NCI-H748 (cell line): Measurements from ENCODE around the gene HIF1AN.

Experiments used
- DNase-seq: peaks from one replicate; lab custom pipeline; 2025; ENCODE audit not compliant: unreplicated experiment; lab: John Stamatoyannopoulos, UW

HIF1AN gene

DNA sequence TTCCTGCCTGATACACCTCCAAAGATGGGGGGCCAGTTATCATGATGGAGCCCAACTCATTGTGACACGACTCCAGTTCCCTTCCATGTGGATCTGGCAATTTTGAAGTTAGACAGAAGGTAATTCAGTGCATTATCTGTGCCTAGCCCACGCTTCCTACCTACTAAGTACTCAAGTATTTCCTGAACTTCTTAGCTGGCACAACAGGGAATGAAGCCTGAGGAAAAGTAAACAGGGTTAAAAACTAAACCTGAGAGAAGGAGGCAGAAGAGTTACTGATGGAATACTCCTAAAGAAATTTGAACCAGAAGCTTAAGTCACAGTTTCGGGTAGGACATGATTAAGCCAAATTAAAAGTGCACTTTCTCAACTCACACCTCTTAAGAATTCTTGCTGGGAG, 14.9 kb upstream of the HIF1AN start:
- no peak for DNase-seq

DNA sequence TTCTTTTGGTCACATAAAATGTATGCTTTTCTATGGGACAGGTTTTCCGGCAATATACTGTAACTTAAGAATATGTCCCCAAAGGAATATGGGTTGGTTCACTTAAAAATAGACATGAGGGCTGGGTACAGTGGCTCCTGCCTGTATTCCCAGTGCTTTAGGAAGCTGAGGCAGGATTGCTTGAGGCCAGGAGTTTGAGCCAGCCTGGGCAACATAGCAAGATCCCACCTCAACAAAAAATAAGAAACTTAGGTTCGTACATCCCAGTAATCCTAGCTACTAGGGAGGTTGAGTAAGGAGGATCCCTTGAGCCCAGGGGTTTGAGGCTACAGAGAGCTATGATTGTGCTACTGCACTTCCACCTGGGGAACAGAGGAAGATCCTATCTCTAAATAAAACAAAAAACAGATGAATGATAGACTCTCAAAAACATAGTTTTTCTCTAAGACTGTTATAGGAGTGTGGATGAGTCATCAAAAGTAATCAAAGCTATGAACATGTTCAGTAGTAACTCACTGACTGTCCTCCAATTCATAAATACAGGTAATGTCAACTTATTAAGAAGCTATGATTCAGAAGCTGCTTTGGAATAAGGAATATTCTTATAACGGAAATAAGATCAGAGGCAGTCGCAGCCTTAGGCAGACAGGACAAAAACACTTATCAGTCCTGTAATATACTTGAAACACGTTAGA, 13.5 kb upstream of the HIF1AN start:
- DNase-seq = no peak

GRCh38 chr10:100522945-100523344, 12.8 kb upstream of the HIF1AN start:
- DNase-seq = no peak

DNA sequence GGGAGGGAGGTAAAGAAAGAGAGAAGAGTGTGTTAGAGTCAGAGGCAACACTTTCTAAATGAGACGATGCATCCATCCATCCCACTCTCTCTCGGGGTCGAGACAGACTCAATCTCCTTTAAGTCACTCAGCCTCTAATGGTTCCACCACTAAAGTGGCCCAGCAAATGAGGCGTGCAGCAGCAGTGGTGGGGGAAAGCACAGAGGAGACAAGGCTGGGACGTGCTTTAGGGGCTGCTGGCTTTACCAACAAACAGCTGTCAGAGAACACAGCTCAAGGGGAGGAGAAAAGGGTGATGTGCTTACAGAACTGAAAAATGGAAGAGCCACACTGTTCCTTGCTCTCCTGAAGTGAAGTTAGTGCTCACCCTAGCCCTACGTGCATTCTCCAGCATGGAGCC, 11.5 kb upstream of the HIF1AN start:
- DNase-seq = no peak

DNA sequence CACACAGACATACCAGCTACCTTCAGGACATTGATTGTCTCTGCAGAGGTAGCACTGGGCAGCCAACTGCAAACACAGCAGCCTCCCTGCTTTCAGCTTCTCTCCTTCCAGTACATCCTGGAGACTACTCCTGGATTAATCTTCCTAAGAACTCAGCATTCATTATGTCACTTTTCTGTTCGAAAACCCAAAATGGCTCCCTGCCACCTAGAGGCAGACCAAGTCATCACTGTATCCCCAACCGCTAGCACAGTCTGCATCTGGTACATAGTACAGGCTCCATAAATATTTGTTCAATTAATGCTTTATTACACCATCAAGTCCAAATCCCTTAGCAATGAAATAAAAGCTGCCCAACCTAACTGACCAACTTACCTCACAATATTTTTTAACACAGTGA, 11.1 kb upstream of the HIF1AN start:
- DNase-seq = no peak

- no peak for DNase-seq
Measured at GRCh38 chr10:100528123-100528886, 7.4 kb upstream of the HIF1AN start.

- no peak for DNase-seq
Measured at GRCh38 chr10:100528921-100529474, 6.7 kb upstream of the HIF1AN start.

DNA sequence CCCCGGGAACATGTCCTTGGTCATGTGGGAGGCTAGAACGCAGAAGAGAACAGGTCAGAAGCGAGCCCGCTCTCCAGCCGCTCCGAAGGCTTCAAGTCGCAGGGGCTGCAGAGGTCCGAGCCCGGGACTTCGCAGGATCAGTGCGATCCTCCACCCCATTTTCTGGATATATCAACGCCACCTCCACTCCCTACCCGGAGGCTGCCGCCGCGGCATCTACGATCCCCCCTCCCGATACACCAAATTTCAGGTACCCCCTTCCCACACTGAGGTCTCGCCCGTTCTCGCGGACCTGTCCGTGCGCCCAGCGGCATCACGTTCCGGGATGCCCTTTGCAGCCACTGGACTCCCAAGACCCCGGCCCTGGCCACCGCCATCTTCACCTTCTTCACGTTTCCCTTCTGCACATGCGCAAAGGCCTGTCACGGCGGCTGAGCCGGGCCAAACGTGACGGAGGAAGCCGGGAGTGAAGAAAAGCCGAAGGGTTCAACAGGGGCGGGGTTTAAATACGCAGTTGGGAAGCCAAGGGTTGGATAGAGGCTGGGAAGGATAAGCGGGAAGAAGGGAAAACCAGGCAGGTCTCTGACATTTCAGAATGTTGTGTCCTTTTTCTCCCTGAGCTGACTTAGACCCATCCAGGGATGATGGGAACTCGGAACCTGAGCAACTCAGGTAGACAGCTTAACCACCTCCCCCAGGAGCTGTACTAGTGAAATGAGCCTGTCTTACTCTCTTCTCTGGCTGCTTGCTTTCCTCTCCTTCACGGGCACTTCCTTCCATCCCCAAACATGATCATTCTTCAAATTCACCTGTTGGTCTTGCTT, 6.1 kb upstream of the HIF1AN start, which contains the start of gene NDUFB8:
NDUFB8 (minus strand) TSS at position 397 of the 824 bp plus-strand sequence; CDS start at position 377, 20 bp downstream.
- DNase-seq = peak; percentile 81

- no peak for DNase-seq
Measured at GRCh38 chr10:100531761-100532160, 4.0 kb upstream of the HIF1AN start.

GRCh38 chr10:100534726-100535125, 1.0 kb upstream of the HIF1AN start:
- DNase-seq = no peak

GRCh38 chr10:100535338-100535714, 417 bp upstream of the HIF1AN start:
- DNase-seq = no peak

GRCh38 chr10:100537475-100537874, 1.7 kb downstream of the HIF1AN start:
- DNase-seq = no peak

- no peak for DNase-seq
Measured at GRCh38 chr10:100544950-100545349, 9.2 kb downstream of the HIF1AN start.

DNA sequence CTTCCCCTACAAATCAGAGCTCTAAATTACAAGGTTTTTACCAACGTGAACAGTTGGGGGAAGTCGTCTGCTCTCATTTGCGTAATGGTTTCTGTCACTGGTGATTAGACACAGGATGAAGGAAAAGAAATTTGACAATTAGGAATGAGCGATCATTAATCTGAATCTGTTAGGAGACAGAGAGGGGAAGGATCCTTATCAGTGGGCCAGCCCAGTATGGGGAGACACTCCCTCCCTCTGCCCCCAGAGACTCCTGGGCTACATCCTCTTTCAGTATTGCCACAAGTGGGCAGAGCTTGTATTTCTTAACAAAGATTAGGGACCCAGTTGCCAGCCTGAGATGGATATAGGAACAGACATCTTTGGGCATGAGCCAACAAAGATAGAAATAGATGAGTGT, 15.5 kb downstream of the HIF1AN start:
- DNase-seq = no peak

GRCh38 chr10:100551738-100552137, 16.0 kb downstream of the HIF1AN start:
- DNase-seq = no peak

DNA sequence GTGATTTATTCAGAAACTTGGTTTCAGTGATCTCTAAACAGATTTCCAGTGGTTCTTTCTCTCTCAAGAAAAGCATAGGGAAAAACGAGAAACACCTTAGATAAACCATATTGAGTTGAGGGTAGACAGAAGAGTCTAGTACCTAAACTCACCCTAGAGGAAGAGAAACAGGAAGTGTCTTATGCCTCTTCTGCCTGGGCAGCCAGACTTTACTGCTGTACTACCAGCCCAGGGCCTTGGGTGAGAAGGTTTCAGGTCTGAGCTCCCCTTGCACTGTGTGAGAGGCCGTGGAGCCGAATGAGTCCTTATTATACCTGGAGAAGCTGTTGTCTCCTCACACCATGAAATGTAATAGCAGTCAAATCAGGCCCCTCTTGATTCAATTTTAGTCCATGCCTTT, 18.2 kb downstream of the HIF1AN start:
- DNase-seq = no peak

GRCh38 chr10:100554902-100555301, 19.2 kb downstream of the HIF1AN start:
- no peak for DNase-seq

GRCh38 chr10:100560248-100560647, 24.5 kb downstream of the HIF1AN start:
- no peak for DNase-seq

DNA sequence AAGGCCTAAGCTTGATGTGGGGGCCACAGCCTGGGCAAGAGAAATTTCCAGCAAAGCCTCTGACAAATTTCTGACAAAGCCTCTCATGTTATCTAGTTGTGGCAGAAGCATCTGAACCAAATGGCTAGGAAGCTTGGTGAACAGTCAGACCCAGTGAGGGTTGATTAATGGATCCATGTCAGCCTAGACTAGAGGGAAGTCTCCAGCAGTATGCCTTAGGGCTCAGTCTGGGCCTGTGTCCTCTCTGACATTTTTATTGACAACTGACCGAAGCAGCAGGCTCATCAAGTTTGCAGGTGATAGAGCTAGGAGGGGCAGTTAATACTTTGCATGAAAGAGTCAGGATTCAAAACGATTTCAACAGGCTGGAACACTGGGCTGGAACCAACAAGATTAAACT, 25.3 kb downstream of the HIF1AN start:
- no peak for DNase-seq

GRCh38 chr10:100562008-100562672, 26.4 kb downstream of the HIF1AN start:
- no peak for DNase-seq
